ENCODE results near the gene SCUBE2.

The SCUBE2 gene

DNA sequence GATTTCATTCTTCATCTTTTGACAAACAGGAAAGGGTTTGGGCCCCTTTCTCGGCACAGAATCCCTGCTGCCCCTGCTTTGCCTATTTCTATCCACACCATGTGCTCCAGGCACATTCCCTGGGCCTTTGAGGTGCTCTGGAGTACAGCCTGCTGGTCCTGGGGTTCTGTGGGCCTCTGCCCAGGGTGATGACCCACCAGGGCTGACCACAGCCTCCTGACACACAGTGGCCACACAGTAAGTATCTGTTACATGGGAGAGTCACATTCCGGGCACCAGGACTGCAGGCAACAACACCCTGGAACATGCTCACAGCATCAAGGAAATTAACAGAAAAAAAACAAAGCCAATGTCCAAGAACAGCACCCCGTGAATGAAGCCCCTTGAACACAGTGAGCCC is 39.1 kb downstream of the SCUBE2 start (continued):
- no peak for TF ChIP-seq ZNF350 (tag by site-specific recombination; IDR thresholded peaks at IDR 0.05)

DNA sequence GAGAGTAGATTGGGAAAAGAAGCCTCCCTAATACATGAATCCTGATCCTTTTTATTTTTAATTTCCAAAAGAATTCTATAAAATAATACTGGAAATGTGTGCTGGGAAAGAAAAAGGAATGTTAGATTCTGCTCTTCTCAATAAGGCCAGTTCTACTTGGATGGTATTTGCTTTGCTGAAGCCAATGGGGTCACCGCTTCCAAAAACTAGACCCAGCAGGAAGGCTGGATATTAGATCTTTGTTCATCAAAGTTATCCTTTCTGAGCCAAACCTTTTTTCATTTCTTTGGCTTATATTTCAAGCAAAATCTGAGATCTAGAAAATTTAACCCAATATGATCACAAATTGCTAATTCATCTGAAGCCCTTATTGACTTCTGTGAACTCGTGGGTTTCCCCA is 41.4 kb downstream of the SCUBE2 start:
- no peak overlapping the region for H3K27ac ChIP-seq (ENCODE audit: extremely low read depth, low read depth, low read length)
- no peaks in the 10 kb centered on the region for H3K36me3 ChIP-seq (ENCODE audit: control insufficient read depth in 2 of 2, insufficient read depth in 1 of 2, low read length in 2 of 2)
- H3K4me3 ChIP-seq (ENCODE audit: low read depth, low read length), result no peak overlapping the region
- TF ChIP-seq HOXC10 (CRISPR knock-in tag; IDR thresholded peaks at IDR 0.05), result no peak
- TF ChIP-seq, protein P1, sequence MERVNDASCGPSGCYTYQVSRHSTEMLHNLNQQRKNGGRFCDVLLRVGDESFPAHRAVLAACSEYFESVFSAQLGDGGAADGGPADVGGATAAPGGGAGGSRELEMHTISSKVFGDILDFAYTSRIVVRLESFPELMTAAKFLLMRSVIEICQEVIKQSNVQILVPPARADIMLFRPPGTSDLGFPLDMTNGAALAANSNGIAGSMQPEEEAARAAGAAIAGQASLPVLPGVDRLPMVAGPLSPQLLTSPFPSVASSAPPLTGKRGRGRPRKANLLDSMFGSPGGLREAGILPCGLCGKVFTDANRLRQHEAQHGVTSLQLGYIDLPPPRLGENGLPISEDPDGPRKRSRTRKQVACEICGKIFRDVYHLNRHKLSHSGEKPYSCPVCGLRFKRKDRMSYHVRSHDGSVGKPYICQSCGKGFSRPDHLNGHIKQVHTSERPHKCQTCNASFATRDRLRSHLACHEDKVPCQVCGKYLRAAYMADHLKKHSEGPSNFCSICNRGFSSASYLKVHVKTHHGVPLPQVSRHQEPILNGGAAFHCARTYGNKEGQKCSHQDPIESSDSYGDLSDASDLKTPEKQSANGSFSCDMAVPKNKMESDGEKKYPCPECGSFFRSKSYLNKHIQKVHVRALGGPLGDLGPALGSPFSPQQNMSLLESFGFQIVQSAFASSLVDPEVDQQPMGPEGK (tag by site-specific recombination; IDR thresholded peaks at IDR 0.05), result no peak
- no peaks in the 10 kb centered on the region for H3K4me1 ChIP-seq (ENCODE audit: control insufficient read depth, insufficient read depth, low read length)
- ChIA-PET POLR2A (no interaction called here), CTCF (no interaction called here)
- no peaks in the 10 kb centered on the region for H3K9me3 ChIP-seq (ENCODE audit: control insufficient read depth, insufficient read depth, low read depth, low read length)

DNA sequence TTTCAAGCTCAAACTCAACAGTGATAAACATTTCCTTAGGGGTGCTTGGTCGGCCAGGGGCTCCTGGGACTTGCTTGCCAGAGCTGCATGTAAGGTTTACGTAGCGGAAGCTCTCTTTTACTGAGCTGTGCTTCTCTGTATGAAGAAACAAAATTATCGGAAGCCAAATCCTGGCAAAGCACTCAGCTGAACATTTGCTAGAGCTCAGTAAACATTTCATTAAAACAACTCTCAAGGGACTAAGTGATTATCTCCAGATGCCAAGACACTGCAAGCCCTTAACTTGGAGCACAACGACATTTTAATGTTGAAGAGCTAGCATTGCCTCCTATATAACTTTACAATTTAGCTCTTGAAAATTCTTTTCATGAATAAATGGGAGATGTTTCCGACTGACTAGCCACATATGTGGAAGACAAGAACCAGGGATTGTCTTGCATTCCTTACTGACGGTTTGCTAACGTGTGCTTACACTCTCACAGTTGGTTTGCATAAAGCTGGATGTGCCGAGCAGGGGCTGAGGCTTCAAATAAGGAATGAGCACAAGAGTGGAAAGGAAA is 43.4 kb downstream of the SCUBE2 start:
- Histone ChIP-seq H3K9me3 (ENCODE audit: control insufficient read depth, insufficient read depth, low read depth, low read length) (no peaks in the 10 kb centered on the region), H3K36me3 (ENCODE audit: control insufficient read depth in 2 of 2, insufficient read depth in 1 of 2, low read length in 2 of 2) (no peaks in the 10 kb centered on the region), H3K4me1 (ENCODE audit: control insufficient read depth, insufficient read depth, low read length) (no peaks in the 10 kb centered on the region), H3K4me3 (ENCODE audit: low read depth, low read length) (no peak overlapping the region), H3K27ac (ENCODE audit: extremely low read depth, low read depth, low read length) (no peak overlapping the region)
- CTCF ChIA-PET, result interaction anchor here (0.7 to 0.9 kb wide), 2 partner anchors 11 to 487 kb away, joined by 3 to 4 read pairs; no protein-coding TSS in a partner anchor
- POLR2A ChIA-PET, result interaction anchor here (0.6 kb wide), 1 partner anchor 930 kb away, joined by 5 read pairs; no protein-coding TSS in a partner anchor
- TF ChIP-seq, protein P2, sequence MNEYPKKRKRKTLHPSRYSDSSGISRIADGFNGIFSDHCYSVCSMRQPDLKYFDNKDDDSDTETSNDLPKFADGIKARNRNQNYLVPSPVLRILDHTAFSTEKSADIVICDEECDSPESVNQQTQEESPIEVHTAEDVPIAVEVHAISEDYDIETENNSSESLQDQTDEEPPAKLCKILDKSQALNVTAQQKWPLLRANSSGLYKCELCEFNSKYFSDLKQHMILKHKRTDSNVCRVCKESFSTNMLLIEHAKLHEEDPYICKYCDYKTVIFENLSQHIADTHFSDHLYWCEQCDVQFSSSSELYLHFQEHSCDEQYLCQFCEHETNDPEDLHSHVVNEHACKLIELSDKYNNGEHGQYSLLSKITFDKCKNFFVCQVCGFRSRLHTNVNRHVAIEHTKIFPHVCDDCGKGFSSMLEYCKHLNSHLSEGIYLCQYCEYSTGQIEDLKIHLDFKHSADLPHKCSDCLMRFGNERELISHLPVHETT (tag by site-specific recombination; IDR thresholded peaks at IDR 0.05), result no peak
- no peak for TF ChIP-seq KLF9 (tag by site-specific recombination; IDR thresholded peaks at IDR 0.05; ENCODE audit: low read depth)
- TF ChIP-seq HOXC10 (CRISPR knock-in tag; IDR thresholded peaks at IDR 0.05), result no peak
- no peak for TF ChIP-seq ZFHX2 (tag by site-specific recombination; conservative IDR thresholded peaks at IDR 0.05)
- TF ChIP-seq ZNF626 (tag by site-specific recombination; IDR thresholded peaks at IDR 0.05), result no peak
- TF ChIP-seq, protein P3, sequence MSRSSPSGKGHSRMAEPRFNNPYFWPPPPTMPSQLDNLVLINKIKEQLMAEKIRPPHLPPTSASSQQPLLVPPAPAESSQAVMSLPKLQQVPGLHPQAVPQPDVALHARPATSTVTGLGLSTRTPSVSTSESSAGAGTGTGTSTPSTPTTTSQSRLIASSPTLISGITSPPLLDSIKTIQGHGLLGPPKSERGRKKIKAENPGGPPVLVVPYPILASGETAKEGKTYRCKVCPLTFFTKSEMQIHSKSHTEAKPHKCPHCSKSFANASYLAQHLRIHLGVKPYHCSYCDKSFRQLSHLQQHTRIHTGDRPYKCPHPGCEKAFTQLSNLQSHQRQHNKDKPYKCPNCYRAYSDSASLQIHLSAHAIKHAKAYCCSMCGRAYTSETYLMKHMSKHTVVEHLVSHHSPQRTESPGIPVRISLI (tag by site-specific recombination; IDR thresholded peaks at IDR 0.05), result no peak
- TF ChIP-seq ZNF140 (tag by site-specific recombination; IDR thresholded peaks at IDR 0.05), result no peak
- TF ChIP-seq ZNF426 (tag by site-specific recombination; IDR thresholded peaks at IDR 0.05), result no peak
- no peak for TF ChIP-seq ZNF473 (tag by site-specific recombination; IDR thresholded peaks at IDR 0.05)
- no peak for TF ChIP-seq ZNF785 (tag by site-specific recombination; IDR thresholded peaks at IDR 0.05)

DNA sequence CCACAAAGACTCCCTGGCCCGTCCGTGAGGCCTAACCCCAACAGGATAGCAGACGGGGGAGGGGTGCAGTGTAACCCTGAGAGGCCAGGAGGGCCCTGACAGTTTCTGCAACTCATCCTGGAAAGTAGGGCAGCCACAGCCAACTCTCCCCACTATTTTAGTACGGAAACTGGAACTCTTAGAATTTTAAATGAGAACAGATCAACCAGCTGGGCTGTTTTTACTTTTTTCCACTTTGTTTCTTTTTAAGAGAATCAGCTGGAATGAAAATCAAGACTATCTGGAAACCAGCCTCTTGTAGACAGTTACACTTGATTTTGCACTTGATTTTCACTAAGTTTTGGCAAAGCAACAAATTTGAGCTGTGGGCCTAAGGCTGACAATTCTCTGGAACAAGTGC is 44.9 kb downstream of the SCUBE2 start:
- POLR2A ChIA-PET, result no interaction called here
- TF ChIP-seq, protein P4, sequence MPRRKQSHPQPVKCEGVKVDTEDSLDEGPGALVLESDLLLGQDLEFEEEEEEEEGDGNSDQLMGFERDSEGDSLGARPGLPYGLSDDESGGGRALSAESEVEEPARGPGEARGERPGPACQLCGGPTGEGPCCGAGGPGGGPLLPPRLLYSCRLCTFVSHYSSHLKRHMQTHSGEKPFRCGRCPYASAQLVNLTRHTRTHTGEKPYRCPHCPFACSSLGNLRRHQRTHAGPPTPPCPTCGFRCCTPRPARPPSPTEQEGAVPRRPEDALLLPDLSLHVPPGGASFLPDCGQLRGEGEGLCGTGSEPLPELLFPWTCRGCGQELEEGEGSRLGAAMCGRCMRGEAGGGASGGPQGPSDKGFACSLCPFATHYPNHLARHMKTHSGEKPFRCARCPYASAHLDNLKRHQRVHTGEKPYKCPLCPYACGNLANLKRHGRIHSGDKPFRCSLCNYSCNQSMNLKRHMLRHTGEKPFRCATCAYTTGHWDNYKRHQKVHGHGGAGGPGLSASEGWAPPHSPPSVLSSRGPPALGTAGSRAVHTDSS (tag by site-specific recombination; IDR thresholded peaks at IDR 0.05), result no peak
- no peak for TF ChIP-seq GLIS2 (tag by site-specific recombination; IDR thresholded peaks at IDR 0.05)
- no peak for TF ChIP-seq ZNF624 (tag by site-specific recombination; IDR thresholded peaks at IDR 0.05)
- no peak for TF ChIP-seq ZNF664 (tag by site-specific recombination; IDR thresholded peaks at IDR 0.05)
- TF ChIP-seq, protein P5, sequence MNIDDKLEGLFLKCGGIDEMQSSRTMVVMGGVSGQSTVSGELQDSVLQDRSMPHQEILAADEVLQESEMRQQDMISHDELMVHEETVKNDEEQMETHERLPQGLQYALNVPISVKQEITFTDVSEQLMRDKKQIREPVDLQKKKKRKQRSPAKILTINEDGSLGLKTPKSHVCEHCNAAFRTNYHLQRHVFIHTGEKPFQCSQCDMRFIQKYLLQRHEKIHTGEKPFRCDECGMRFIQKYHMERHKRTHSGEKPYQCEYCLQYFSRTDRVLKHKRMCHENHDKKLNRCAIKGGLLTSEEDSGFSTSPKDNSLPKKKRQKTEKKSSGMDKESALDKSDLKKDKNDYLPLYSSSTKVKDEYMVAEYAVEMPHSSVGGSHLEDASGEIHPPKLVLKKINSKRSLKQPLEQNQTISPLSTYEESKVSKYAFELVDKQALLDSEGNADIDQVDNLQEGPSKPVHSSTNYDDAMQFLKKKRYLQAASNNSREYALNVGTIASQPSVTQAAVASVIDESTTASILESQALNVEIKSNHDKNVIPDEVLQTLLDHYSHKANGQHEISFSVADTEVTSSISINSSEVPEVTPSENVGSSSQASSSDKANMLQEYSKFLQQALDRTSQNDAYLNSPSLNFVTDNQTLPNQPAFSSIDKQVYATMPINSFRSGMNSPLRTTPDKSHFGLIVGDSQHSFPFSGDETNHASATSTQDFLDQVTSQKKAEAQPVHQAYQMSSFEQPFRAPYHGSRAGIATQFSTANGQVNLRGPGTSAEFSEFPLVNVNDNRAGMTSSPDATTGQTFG (tag by site-specific recombination; IDR thresholded peaks at IDR 0.05; ENCODE audit: borderline replicate concordance), result no peak
- TF ChIP-seq ZNF654 (tag by site-specific recombination; IDR thresholded peaks at IDR 0.05; ENCODE audit: low read depth), result no peak
- TF ChIP-seq REPIN1 (tag by site-specific recombination; IDR thresholded peaks at IDR 0.05; ENCODE audit: low read depth), result no peak
- no peak for TF ChIP-seq KLF9 (tag by site-specific recombination; IDR thresholded peaks at IDR 0.05; ENCODE audit: low read depth)
- TF ChIP-seq HOXD13 (CRISPR knock-in tag; IDR thresholded peaks at IDR 0.05; ENCODE audit: borderline replicate concordance), result no peak
- CTCF ChIA-PET, result interaction anchor here (0.8 kb wide), 2 partner anchors 8 to 17 kb away, joined by 3 read pairs; no protein-coding TSS in a partner anchor
- Histone ChIP-seq H3K36me3 (ENCODE audit: control insufficient read depth in 2 of 2, insufficient read depth in 1 of 2, low read length in 2 of 2) (no peaks in the 10 kb centered on the region), H3K27ac (ENCODE audit: extremely low read depth, low read depth, low read length) (no peak overlapping the region), H3K9me3 (ENCODE audit: control insufficient read depth, insufficient read depth, low read depth, low read length) (no peaks in the 10 kb centered on the region), H3K4me3 (ENCODE audit: low read depth, low read length) (no peak overlapping the region), H3K4me1 (ENCODE audit: control insufficient read depth, insufficient read depth, low read length) (no peaks in the 10 kb centered on the region)
